SK-N-SH (cell line): ENCODE data around the gene CTNNA3. TPM values are rescaled to one million over a fixed set of nuclear protein-coding genes. Genes with fewer than 3 reads are reported as not detected.

ENCODE experiments used
- CTCF ChIA-PET: fragments of 300-600, 350-600 bp; formaldehyde crosslinking; extraction: SDS; loops from one replicate; lab custom pipeline; 2021; lab: Yijun Ruan, JAX
- POLR2A ChIA-PET: fragments of 350-600 bp; sonication (Branson Sonifier 250); formaldehyde crosslinking; extraction: SDS; loops from one replicate; lab custom pipeline; 2020; ENCODE audit warnings: antibody characterized with exemption, inconsistent platforms; lab: Yijun Ruan, JAX
- DNase-seq: peaks from one replicate; pipeline ENCODE4 v3.0.0; 2012
- H2AFZ ChIP-seq: fragments of 200-600 bp; sonication (generic); 2 replicates; pipeline ENCODE4 v1.8.1; 2016; ENCODE audit warnings: antibody characterized with exemption, mild to moderate bottlenecking, low read depth
- H3F3A ChIP-seq: fragments of 200-600 bp; sonication (generic); replicated peaks from 2 replicates; pipeline ENCODE3; 2016; ENCODE audit warnings: antibody characterized with exemption, mild to moderate bottlenecking; ENCODE audit not compliant: insufficient read depth
- H3K27ac ChIP-seq, 2 experiments: fragments of 200-500 bp in 1 of 2; fragments of 200-600 bp in 1 of 2; sonication (Bioruptor generic) in 1 of 2; sonication (generic), shearing (Covaris generic) in 1 of 2; 2 replicates each; pipeline versions ENCODE4 v1.5.1 to v1.6.1; 2014 to 2016; ENCODE audit warnings: low read depth in 2 of 2, inconsistent platforms in 1 of 2, low read length in 1 of 2, mild to moderate bottlenecking in 1 of 2, mixed read lengths in 1 of 2
- H3K27me3 ChIP-seq: fragments of 200-600 bp; sonication (generic), shearing (Covaris generic); 2 replicates; pipeline ENCODE4 v1.6.1; 2016; ENCODE audit warnings: mixed run types; ENCODE audit not compliant: insufficient read depth
- H3K36me3 ChIP-seq, 2 experiments: fragments of 200-500 bp in 1 of 2; fragments of 200-600 bp in 1 of 2; sonication (Bioruptor generic) in 1 of 2; sonication (generic) in 1 of 2; replicated peaks in 1 of 2; 2 replicates each; pipeline versions ENCODE3 to v1.5.1; 2014 to 2016; ENCODE audit warnings: low read length in 1 of 2, mild to moderate bottlenecking in 1 of 2; ENCODE audit not compliant: insufficient read depth in 2 of 2, control insufficient read depth in 1 of 2
- H3K4me1 ChIP-seq, 2 experiments: fragments of 200-500 bp in 1 of 2; fragments of 200-600 bp in 1 of 2; sonication (Bioruptor generic) in 1 of 2; sonication (generic), shearing (Covaris generic) in 1 of 2; 2 replicates each; pipeline versions ENCODE4 v1.5.1 to v1.6.1; 2014 to 2016; ENCODE audit warnings: low read depth in 1 of 2, low read length in 1 of 2, mixed run types in 1 of 2; ENCODE audit not compliant: insufficient read depth in 2 of 2, control insufficient read depth in 1 of 2
- H3K4me2 ChIP-seq: fragments of 200-600 bp; sonication (generic), shearing (Covaris generic); 2 replicates; pipeline ENCODE4 v1.6.1; 2017; ENCODE audit warnings: mixed run types
- H3K4me3 ChIP-seq, 2 experiments: fragments of 200-500 bp in 1 of 2; fragments of 200-600 bp in 1 of 2; sonication (Bioruptor generic) in 1 of 2; sonication (generic), shearing (Covaris generic) in 1 of 2; 2 replicates each; pipeline versions ENCODE4 v1.5.1 to v1.8.1; 2014 to 2016; ENCODE audit warnings: low read depth in 2 of 2, inconsistent platforms in 1 of 2, low read length in 1 of 2, mild to moderate bottlenecking in 1 of 2, mixed read lengths in 1 of 2, moderate library complexity in 1 of 2
- H3K79me2 ChIP-seq: fragments of 200-600 bp; sonication (generic); 2 replicates; pipeline ENCODE4 v1.8.1; 2017; ENCODE audit warnings: mild to moderate bottlenecking; ENCODE audit not compliant: insufficient read depth
- H3K9ac ChIP-seq: fragments of 200-600 bp; sonication (generic); 2 replicates; pipeline ENCODE4 v1.6.1; 2017; ENCODE audit warnings: mixed run types
- H3K9me2 ChIP-seq: fragments of 200-600 bp; sonication (generic); 2 replicates; pipeline ENCODE4 v1.6.1; 2017; ENCODE audit warnings: mixed run types
- H3K9me3 ChIP-seq: fragments of 200-600 bp; sonication (generic); 2 replicates; pipeline ENCODE4 v1.6.1; 2017; ENCODE audit warnings: mixed run types, mild to moderate bottlenecking, moderate library complexity
- H4K20me1 ChIP-seq: fragments of 200-600 bp; sonication (generic); 2 replicates; pipeline ENCODE4 v1.6.1; 2017; ENCODE audit warnings: mild to moderate bottlenecking, mixed run types; ENCODE audit not compliant: insufficient read depth
- EZH2phosphoT487 ChIP-seq: fragments of 200-600 bp; sonication (generic); IDR thresholded peaks from 2 replicates; pipeline ENCODE4 v1.6.1; 2017; ENCODE audit warnings: low read depth, mixed run types, mild to moderate bottlenecking, antibody characterized with exemption, moderate library complexity, borderline replicate concordance
- FOSL2 ChIP-seq: IDR thresholded peaks from 2 replicates; pipeline ENCODE4 v1.4.0; 2012; ENCODE audit warnings: low read depth, mild to moderate bottlenecking, moderate library complexity, borderline replicate concordance
- FOXJ3 ChIP-seq: sonication (generic); formaldehyde crosslinking; IDR thresholded peaks from 2 replicates; pipeline ENCODE4 v1.5.1; 2020; ENCODE audit warnings: mild to moderate bottlenecking, missing genetic modification reagents
- FOXM1 ChIP-seq: IDR thresholded peaks from 2 replicates; pipeline ENCODE4 v1.4.0; 2012; ENCODE audit warnings: low read depth, mild to moderate bottlenecking
- GATA2 ChIP-seq: sonication (generic); formaldehyde crosslinking; IDR thresholded peaks from 2 replicates; pipeline ENCODE4 v1.5.0; 2020; ENCODE audit warnings: mild to moderate bottlenecking, missing genetic modification reagents
- IRF3 ChIP-seq: fragments of 150-350 bp; IDR thresholded peaks from 2 replicates; pipeline ENCODE4 v1.6.1; 2016; ENCODE audit warnings: mild to moderate bottlenecking, low read depth, low read length
- JUND ChIP-seq: IDR thresholded peaks from 2 replicates; pipeline ENCODE4 v1.4.0; 2012
- MEF2A ChIP-seq: IDR thresholded peaks from 2 replicates; pipeline ENCODE4 v1.4.0; 2012; ENCODE audit warnings: low read depth, borderline replicate concordance
- POLR2AphosphoS5 ChIP-seq: IDR thresholded peaks from 2 replicates; pipeline ENCODE4 v1.6.1; 2012; ENCODE audit warnings: low read depth, low read length
- RAD21 ChIP-seq: IDR thresholded peaks from 2 replicates; pipeline ENCODE4 v1.6.1; 2012; ENCODE audit warnings: mild to moderate bottlenecking, low read length
- RXRA ChIP-seq: IDR thresholded peaks from 2 replicates; pipeline ENCODE4 v1.4.0; 2012; ENCODE audit warnings: low read depth, mild to moderate bottlenecking, borderline replicate concordance
- SIN3A ChIP-seq: IDR thresholded peaks from 2 replicates; pipeline ENCODE4 v1.6.1; 2012; ENCODE audit warnings: low read depth, mild to moderate bottlenecking, low read length, moderate library complexity, borderline replicate concordance
- TCF12 ChIP-seq: IDR thresholded peaks from 2 replicates; pipeline ENCODE4 v1.4.0; 2012
- TEAD4 ChIP-seq: IDR thresholded peaks from 2 replicates; pipeline ENCODE4 v1.4.0; 2012; ENCODE audit warnings: mild to moderate bottlenecking, borderline replicate concordance; ENCODE audit not compliant: insufficient read depth
- USF1 ChIP-seq: IDR thresholded peaks from 2 replicates; pipeline ENCODE4 v1.4.0; 2012; ENCODE audit warnings: low read depth, borderline replicate concordance
- USF2 ChIP-seq: fragments of 150-350 bp; IDR thresholded peaks from 2 replicates; pipeline ENCODE4 v1.6.1; 2017; ENCODE audit warnings: antibody characterized with exemption, low read length, low read depth, borderline replicate concordance
- ZBTB33 ChIP-seq: IDR thresholded peaks from 2 replicates; pipeline ENCODE4 v1.4.0; 2012; ENCODE audit warnings: low read depth, borderline replicate concordance
- WGBS: methylation state at CpG from one replicate; pipeline ENCODE4 v1.1.6; 2017; ENCODE audit warnings: low lambda C conversion rate; 5-methylcytosine and 5-hydroxymethylcytosine counted together
- polyA plus RNA-seq, 3 experiments: library from polyadenylated mRNA; depleted of rRNA; stranded (reverse); fragments of >200 nt; gene quantifications; 2 replicates each; pipeline ENCODE4 v1.2.3, GENCODE V29; 2012

The CTNNA3 gene
- polyA plus RNA-seq, 1 of the 3 experiments (the other 2 are of a cell fraction), result not detected

DNA sequence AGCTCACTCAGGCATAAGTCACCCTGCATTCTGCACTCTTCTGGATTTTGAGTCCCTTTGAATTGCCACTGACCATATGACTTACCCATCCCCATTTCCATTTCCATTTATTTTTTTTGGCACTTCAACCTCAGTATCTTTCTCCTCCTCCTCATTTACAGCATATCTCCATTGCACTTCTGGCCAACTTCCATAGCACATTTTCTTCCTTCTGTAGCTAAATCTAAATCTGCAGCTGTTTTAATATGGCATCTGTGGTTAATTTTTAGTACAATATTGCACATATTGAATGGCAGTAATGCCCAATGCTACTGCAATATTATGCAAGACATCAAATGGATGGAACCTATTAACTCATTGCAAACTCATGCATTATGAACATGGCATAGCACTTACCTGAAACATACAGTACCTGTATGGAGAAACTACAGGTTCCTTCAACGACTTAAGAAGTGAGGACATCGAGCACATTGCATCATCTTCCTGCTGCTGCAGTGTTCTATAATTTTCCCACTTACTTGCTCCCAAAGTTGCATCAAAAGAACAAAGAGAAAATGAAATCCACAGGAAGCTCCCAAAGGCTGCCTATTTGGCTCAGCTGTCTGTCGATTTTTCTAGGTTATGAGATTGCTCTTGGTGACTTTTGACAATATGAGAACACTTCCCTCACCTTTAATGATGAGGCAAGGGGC is 714.5 kb downstream of the CTNNA3 start:
- Histone ChIP-seq H3K9me2 (no peaks in the 10 kb centered on the region), H3K4me2 (no peak overlapping the region), H3K27ac (no peak overlapping the region), H3K4me1 (no peaks in the 10 kb centered on the region), H3K27me3 (no peaks in the 10 kb centered on the region), H3K9me3 (no peaks in the 10 kb centered on the region), H3K4me3 (no peak overlapping the region), H4K20me1 (no peaks in the 10 kb centered on the region), H3K79me2 (no peaks in the 10 kb centered on the region), H3K36me3 (no peaks in the 10 kb centered on the region), H3K9ac (no peak overlapping the region), H3F3A (no peaks in the 10 kb centered on the region), H2AFZ (no peak overlapping the region)
- no peak for DNase-seq
- WGBS, result 0% methylated on average over 3 of the region's 3 CpGs
- ChIA-PET CTCF (no interaction called here), POLR2A (no interaction called here)
- TF ChIP-seq FOSL2 (no peak), JUND (no peak), EZH2phosphoT487 (no peak), RAD21 (no peak), IRF3 (no peak), USF2 (no peak), MEF2A (no peak), RXRA (no peak), TCF12 (no peak), SIN3A (no peak), FOXJ3 (CRISPR knock-in tag) (no peak)

- POLR2A ChIA-PET, result no interaction called here
- Histone ChIP-seq H3K27ac (no peak overlapping the region), H3K79me2 (no peaks in the 10 kb centered on the region), H4K20me1 (no peaks in the 10 kb centered on the region), H3K27me3 (no peaks in the 10 kb centered on the region)
- no peak for TF ChIP-seq TEAD4
- no peak for TF ChIP-seq POLR2AphosphoS5
- no peak for TF ChIP-seq ZBTB33
- no peak for TF ChIP-seq FOXM1
- no peak for TF ChIP-seq USF1
- TF ChIP-seq IRF3, result no peak
- TF ChIP-seq GATA2 (CRISPR knock-in tag), result no peak
- TF ChIP-seq, all 33 proteins: peak for 0
- H3K9ac ChIP-seq, result no peak overlapping the region
- H3K4me2 ChIP-seq, result no peak overlapping the region
- no peaks in the 10 kb centered on the region for H3F3A ChIP-seq
- H3K9me2 ChIP-seq, result no peaks in the 10 kb centered on the region
- H3K4me3 ChIP-seq, result no peak overlapping the region
- no peaks in the 10 kb centered on the region for H3K9me3 ChIP-seq
- DNase-seq, result no peak
- H2AFZ ChIP-seq, result no peak overlapping the region
- CTCF ChIA-PET, result no interaction called here
- H3K36me3 ChIP-seq, result no peaks in the 10 kb centered on the region
- WGBS, result 1% methylated on average over 4 of the region's 4 CpGs
- H3K4me1 ChIP-seq, result no peaks in the 10 kb centered on the region
Measured at GRCh38 chr10:66980246-66980815, 715.7 kb downstream of the CTNNA3 start.
